ENCODE data around the gene KLK8.

DNA sequence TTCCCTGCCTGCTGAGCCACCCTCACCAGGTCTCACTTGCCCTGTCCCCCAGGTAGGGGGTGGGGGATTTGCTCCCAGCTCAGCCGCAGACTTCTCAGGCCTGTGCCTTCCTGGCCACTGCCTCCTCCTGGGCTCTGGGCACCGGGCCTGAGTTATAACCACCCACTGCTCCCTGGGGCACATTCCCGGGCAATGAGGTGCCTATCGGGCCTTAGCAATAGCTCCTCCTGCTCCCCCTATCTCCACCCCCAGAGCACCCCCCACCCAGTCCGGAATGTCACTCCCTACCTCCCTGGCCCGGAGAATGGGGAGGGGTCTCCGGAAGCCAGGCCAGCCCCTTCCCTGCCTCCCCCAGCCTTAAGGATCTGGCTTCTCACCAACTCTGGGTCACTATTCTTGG is 48.5 kb downstream of the KLK8 start, which contains the start of gene KLK5:
- TF ChIP-seq POLR2AphosphoS5 (IDR thresholded peaks at IDR 0.05; ENCODE audit: low read depth) (no peak), STAT1 (IDR thresholded peaks at IDR 0.05; ENCODE audit: unreplicated experiment) (no peak), EZH2phosphoT487 (IDR thresholded peaks at IDR 0.05; ENCODE audit: unreplicated experiment) (no peak), EZH2 (IDR thresholded peaks at IDR 0.05; ENCODE audit: low read depth, unreplicated experiment) (no peak), ZNF114 (CRISPR knock-in tag; IDR thresholded peaks at IDR 0.05) (no peak), ZNF331 (CRISPR knock-in tag; IDR thresholded peaks at IDR 0.05; ENCODE audit: low read depth) (no peak), JUNB (IDR thresholded peaks at IDR 0.05; ENCODE audit: unreplicated experiment) (no peak), CREB1 (CRISPR knock-in tag; IDR thresholded peaks at IDR 0.05; ENCODE audit: low read depth) (no peak), NANOG (IDR thresholded peaks at IDR 0.05; ENCODE audit: borderline replicate concordance) (no peak)
- TF ChIP-seq, protein P1, sequence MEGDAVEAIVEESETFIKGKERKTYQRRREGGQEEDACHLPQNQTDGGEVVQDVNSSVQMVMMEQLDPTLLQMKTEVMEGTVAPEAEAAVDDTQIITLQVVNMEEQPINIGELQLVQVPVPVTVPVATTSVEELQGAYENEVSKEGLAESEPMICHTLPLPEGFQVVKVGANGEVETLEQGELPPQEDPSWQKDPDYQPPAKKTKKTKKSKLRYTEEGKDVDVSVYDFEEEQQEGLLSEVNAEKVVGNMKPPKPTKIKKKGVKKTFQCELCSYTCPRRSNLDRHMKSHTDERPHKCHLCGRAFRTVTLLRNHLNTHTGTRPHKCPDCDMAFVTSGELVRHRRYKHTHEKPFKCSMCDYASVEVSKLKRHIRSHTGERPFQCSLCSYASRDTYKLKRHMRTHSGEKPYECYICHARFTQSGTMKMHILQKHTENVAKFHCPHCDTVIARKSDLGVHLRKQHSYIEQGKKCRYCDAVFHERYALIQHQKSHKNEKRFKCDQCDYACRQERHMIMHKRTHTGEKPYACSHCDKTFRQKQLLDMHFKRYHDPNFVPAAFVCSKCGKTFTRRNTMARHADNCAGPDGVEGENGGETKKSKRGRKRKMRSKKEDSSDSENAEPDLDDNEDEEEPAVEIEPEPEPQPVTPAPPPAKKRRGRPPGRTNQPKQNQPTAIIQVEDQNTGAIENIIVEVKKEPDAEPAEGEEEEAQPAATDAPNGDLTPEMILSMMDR (conservative IDR thresholded peaks at IDR 0.05; ENCODE audit: low read depth in 2 of 2), result no peak
- TF ChIP-seq, protein P2, sequence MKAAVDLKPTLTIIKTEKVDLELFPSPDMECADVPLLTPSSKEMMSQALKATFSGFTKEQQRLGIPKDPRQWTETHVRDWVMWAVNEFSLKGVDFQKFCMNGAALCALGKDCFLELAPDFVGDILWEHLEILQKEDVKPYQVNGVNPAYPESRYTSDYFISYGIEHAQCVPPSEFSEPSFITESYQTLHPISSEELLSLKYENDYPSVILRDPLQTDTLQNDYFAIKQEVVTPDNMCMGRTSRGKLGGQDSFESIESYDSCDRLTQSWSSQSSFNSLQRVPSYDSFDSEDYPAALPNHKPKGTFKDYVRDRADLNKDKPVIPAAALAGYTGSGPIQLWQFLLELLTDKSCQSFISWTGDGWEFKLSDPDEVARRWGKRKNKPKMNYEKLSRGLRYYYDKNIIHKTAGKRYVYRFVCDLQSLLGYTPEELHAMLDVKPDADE (IDR thresholded peaks at IDR 0.05), result no peak

Data from GM23338 (cell line).